Adipose tissue (tissue), 3 donors: ENCODE measurements around the gene INSYN2A. TPM values are rescaled to one million over a fixed set of nuclear protein-coding genes. Genes with fewer than 3 reads are reported as not detected.

Experiments
- H3K27ac ChIP-seq: one replicate; pipeline ENCODE4 v1.5.1; 2013; ENCODE audit warnings: low read depth, low read length
- WGBS, 3 donors: extraction: QIAGEN DNeasy Blood & Tissue Kit; methylation state at CpG; one replicate each; pipeline ENCODE4 v1.1.7; 2013; 5-methylcytosine and 5-hydroxymethylcytosine counted together
- polyA plus RNA-seq, 3 donors: library from polyadenylated mRNA; stranded (reverse); fragments of 200-250 nt; gene quantifications; one replicate each; pipeline ENCODE4 v1.2.3, GENCODE V29; 2013
- donor health status: healthy with polysubstance abuse.
- donor health status: Bipolar disorder and iron deficiency.
- donor health status: healthy.

Gene INSYN2A
- polyA plus RNA-seq, 3 donors, result 0.03 TPM; not detected in 2

GRCh38 chr10:127198721-127199120, 2.3 kb upstream of the INSYN2A start:
- H3K27ac ChIP-seq, result no peak overlapping the region
- 90 to 97% (median 95%) methylated on average over 2 of the region's 2 CpGs for WGBS, 3 donors

GRCh38 chr10:127198307-127198706, 1.9 kb upstream of the INSYN2A start:
- H3K27ac ChIP-seq, result no peak overlapping the region
- WGBS, 3 donors, result 52 to 96% (median 95%) methylated on average over 5 of the region's 5 CpGs

- 64 to 87% (median 74%) methylated on average over 5 of the region's 5 CpGs for WGBS, 3 donors
- no peak overlapping the region for H3K27ac ChIP-seq
Measured at GRCh38 chr10:127197154-127197432, 702 bp upstream of the INSYN2A start.

GRCh38 chr10:127195571-127196281, 665 bp downstream of the INSYN2A start:
- WGBS, 3 donors, result 1 to 2% (median 1%) methylated on average over 74 to 91 of the region's 91 CpGs
- H3K27ac ChIP-seq, result no peak overlapping the region

GRCh38 chr10:127195041-127195506, 1.3 kb downstream of the INSYN2A start:
- no peak overlapping the region for H3K27ac ChIP-seq
- 2 to 4% (median 4%) methylated on average over 21 to 28 of the region's 28 CpGs for WGBS, 3 donors

GRCh38 chr10:127194599-127194998, 1.8 kb downstream of the INSYN2A start:
- no peak overlapping the region for H3K27ac ChIP-seq
- 40 to 60% (median 50%) methylated on average over 16 of the region's 16 CpGs for WGBS, 3 donors

GRCh38 chr10:127194111-127194510, 2.3 kb downstream of the INSYN2A start:
- H3K27ac ChIP-seq, result no peak overlapping the region
- 48 to 84% (median 79%) methylated on average over 2 of the region's 2 CpGs for WGBS, 3 donors

GRCh38 chr10:127193125-127193524, 3.3 kb downstream of the INSYN2A start:
- H3K27ac ChIP-seq, result no peak overlapping the region
- 75 to 85% (median 78%) methylated on average over 7 of the region's 7 CpGs for WGBS, 3 donors

- no peak overlapping the region for H3K27ac ChIP-seq
- 71 to 75% (median 71%) methylated on average over 5 of the region's 5 CpGs for WGBS, 3 donors
Measured at GRCh38 chr10:127190427-127190826, 6.0 kb downstream of the INSYN2A start.

GRCh38 chr10:127189226-127189625, 7.2 kb downstream of the INSYN2A start:
- no peak overlapping the region for H3K27ac ChIP-seq

GRCh38 chr10:127186813-127187212, 9.6 kb downstream of the INSYN2A start:
- no peak overlapping the region for H3K27ac ChIP-seq
- WGBS, 3 donors, result 81 to 83% (median 82%) methylated on average over 7 of the region's 7 CpGs

- 95 to 99% (median 96%) methylated on average over 2 of the region's 2 CpGs for whole genome bisulfite sequencing, 3 donors
- no peak overlapping the region for H3K27ac ChIP-seq
Measured at GRCh38 chr10:127184582-127184981, 11.8 kb downstream of the INSYN2A start.

GRCh38 chr10:127182161-127182560, 14.2 kb downstream of the INSYN2A start:
- WGBS, 3 donors, result 94 to 98% (median 97%) methylated on average over 4 of the region's 4 CpGs

GRCh38 chr10:127179612-127180250, 16.7 kb downstream of the INSYN2A start:
- no peak overlapping the region for H3K27ac ChIP-seq
- WGBS, 3 donors, result 94 to 96% (median 96%) methylated on average over 6 of the region's 6 CpGs

More at GRCh38 chr10:127182161-127182560, 14.2 kb downstream of the INSYN2A start:
- no peak overlapping the region for H3K27ac ChIP-seq

- H3K27ac ChIP-seq, result no peak overlapping the region
- WGBS, 3 donors, result 88 to 91% (median 89%) methylated on average over 16 of the region's 16 CpGs
Measured at GRCh38 chr10:127176649-127177048, 19.7 kb downstream of the INSYN2A start.

- no peak overlapping the region for H3K27ac ChIP-seq
- WGBS, 3 donors, result 94 to 97% (median 95%) methylated on average over 40 of the region's 40 CpGs
Measured at GRCh38 chr10:127175357-127176110, 20.9 kb downstream of the INSYN2A start.

GRCh38 chr10:127174866-127175265, 21.5 kb downstream of the INSYN2A start:
- WGBS, 3 donors, result 89 to 97% (median 97%) methylated on average over 8 of the region's 8 CpGs
- H3K27ac ChIP-seq, result no peak overlapping the region

GRCh38 chr10:127168261-127168660, 28.1 kb downstream of the INSYN2A start:
- H3K27ac ChIP-seq, result no peak overlapping the region
- WGBS, 3 donors, result 86 to 91% (median 89%) methylated on average over 3 of the region's 3 CpGs

- H3K27ac ChIP-seq, result no peak overlapping the region
- WGBS, 3 donors, result 95 to 97% (median 96%) methylated on average over 6 of the region's 6 CpGs
Measured at GRCh38 chr10:127162841-127163240, 33.5 kb downstream of the INSYN2A start.
